ENCODE data around the gene TSPAN14.
"Not testable (repeated sequence)": the region's sequence is repeated elsewhere in the genome, so short reads cannot be mapped to it uniquely, and the experiment has no call there.

Gene TSPAN14

DNA sequence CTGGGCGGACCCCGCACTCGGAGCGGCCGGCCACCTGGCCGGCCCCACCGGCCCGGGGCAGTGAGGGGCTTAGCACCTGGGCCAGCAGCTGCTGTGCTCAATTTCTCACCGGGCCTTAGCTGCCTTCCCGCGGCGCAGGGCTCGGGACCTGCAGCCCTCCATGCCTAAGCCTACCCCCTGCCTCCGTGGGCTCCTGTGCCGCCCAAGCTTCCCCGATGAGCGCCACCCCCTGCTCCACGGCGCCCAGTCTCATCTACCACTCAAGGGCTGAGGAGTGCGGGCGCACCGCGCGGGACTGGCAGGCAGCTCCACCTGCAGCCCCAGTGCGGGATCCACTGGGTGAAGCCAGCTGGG, 89.2 kb downstream of the TSPAN14 start:
- not testable (repeated sequence) for DNase-seq (ENCODE audit: low spot score)

DNA sequence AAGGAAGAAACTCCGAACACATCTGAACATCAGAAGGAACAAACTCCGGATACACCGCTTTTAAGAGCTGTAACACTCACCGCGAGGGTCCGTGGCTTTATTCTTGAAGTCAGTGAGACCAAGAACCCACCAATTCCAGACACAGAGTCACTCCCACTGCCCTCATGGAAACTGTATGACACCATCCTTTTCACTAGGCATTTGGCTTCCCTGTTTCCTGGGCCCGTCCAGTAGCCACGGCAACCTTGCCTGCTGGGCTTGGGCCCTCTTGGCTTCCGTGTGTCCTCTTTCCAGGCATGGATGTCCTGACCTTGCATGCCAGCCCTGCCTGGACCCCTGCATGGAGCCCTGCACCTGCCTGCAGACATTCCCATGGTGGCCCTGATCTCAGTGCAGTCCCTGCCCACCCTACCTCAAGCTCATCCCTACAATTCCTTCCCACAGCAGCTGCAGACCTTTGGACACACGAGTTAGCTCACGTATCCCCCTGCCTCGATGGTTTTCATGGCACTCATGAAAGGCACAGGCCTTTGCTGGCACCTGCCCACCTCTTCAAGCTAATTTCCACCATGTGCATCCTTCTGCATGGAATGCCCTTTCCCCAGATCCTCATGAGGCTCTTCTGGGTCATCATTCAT, 90.3 kb downstream of the TSPAN14 start:
- no peak for DNase-seq (ENCODE audit: low spot score)

DNA sequence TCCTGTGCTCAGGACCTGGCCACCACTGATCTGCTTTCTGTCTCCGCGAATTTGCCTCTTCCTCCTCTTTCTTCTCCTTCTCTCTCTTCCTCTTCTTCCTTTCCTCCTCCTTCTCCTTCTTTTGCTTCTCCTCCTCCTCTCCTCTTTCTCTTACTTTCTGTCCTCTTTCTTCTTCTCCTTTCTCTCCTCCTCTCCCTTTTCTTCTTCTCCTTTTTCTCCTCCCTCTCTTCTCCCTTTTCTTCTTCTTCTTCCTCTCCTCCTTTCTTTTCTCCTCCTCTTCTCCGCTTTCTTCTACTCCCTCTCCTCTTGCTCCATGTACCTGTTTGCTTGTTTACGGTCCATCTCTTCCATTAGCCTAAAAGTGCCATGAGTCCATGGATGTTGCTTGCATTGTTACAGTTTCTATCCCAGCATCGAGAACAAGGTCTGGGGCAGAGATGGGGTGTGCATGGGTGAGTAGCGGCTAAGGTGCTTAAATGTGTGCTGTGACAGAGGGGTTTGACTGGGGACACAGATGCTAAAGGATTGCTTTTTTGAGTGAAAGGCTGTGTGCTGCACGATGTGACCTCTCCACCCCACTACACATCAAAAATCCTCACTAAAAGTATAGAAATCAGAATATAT, 91.3 kb downstream of the TSPAN14 start:
- no peak for DNase-seq (ENCODE audit: low spot score)

DNA sequence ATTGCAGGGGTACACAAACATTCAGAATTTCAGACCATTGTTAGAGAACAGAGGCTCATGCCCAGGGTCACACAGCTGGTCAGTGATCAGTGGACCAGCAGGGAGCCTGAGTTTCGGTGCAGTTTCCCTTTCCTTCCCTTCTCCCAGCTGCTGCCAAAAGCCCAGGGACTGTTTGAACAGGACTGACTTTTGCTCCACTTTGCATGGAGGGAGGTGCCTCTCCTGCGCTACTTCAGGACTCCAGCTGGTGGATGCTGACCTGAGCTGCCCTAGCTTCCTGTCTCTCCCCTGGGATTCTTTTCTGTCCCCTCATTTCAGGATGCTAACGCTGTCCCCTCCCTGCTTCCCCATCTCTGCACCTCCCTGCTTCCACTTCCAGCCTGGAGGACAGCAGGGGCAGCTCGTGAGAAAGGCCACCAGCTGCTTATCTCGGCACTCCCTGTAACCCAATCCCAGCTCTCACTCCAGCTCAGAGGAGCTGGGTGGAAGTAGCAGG, 98.1 kb downstream of the TSPAN14 start:
- DNase-seq (ENCODE audit: low spot score): no peak

DNA sequence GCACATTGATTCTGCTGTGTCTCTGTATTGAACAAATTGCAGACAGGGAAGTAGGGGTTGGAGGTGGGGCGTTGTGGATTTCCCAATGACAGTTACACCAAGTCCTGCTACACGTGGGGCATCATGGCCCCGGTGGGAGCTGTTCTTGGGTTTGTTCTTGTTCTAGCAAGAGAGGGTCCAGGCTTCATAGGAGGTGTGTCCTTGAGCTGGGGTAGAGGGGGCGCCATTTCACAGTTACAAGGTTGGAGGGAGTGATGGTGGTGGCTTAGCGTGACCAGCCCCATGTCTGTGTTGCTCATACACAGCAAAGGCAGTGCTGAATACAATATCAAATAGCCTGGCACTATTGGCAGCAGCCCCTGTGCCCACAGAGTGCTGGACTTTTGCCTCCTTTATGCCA, 99.3 kb downstream of the TSPAN14 start:
- DNase-seq (ENCODE audit: low spot score): no peak

DNA sequence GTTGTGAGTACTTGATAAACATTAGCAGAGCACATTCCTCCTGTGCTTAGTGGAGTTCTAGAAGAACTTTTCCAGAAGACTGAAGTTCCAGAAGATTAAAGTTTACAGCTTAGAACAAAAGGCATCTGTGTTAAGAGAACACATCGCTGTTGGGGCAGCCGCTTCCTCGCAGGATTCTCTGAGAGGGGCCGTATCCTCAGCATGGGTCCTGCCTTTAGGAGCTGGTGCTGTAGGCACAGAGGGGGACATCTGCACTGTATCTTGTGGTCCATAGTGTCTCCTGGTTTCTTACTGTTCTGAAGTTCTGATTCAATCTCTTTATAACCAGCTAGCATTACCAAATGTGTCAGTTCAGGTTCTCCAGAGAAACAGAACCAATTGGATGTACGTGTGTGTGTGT, 99.9 kb downstream of the TSPAN14 start:
- DNase-seq (ENCODE audit: low spot score): no peak

- no peak for DNase-seq (ENCODE audit: low spot score)
Measured at GRCh38 chr10:80555415-80555814, 101.3 kb downstream of the TSPAN14 start.

GRCh38 chr10:80561950-80562349, 107.8 kb downstream of the TSPAN14 start:
- no peak for DNase-seq (ENCODE audit: low spot score)

GRCh38 chr10:80567292-80567691, 113.2 kb downstream of the TSPAN14 start:
- DNase-seq (ENCODE audit: low spot score): no peak

DNA sequence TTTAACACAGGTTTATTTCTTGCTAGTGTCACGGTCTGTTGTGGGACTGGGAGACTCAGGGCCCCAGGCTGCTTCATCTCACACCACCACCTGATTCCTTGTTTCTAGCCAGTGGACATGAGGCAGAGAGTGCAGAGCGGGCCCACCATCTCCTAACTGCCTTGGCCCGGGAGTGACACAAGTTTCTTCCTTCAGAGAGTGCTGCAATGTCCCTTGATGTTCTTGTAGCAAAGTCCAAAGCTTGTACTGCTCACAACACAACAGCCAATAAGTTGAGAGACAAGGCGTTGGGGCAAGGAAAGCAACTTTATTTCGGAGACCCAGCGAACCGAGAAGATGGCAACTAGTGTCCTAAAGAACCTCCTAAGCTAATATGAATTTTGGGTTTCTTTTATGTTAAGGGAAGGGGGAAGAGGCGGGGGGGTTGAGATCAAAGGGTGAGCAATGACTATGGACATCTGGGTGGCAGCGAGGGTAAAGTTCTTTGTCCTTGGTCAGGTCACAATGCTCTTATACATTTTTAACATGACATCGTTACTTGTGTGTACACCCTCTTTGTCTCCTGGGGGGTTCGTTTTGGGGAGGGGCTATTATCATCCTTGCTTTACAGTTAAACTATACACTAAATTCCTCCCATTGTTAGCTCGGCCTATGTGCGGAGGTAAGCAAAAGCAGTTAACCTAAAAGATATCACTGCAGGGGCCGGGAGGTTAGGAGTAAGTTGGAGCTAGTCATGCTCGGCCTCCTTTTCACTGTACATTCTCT, 115.2 kb downstream of the TSPAN14 start:
- no peak for DNase-seq (ENCODE audit: low spot score)

- DNase-seq (ENCODE audit: low spot score): no peak
Measured at GRCh38 chr10:80571352-80571751, 117.2 kb downstream of the TSPAN14 start.

GRCh38 chr10:80579181-80579763, 125.2 kb downstream of the TSPAN14 start:
- no peak for DNase-seq (ENCODE audit: low spot score)

DNA sequence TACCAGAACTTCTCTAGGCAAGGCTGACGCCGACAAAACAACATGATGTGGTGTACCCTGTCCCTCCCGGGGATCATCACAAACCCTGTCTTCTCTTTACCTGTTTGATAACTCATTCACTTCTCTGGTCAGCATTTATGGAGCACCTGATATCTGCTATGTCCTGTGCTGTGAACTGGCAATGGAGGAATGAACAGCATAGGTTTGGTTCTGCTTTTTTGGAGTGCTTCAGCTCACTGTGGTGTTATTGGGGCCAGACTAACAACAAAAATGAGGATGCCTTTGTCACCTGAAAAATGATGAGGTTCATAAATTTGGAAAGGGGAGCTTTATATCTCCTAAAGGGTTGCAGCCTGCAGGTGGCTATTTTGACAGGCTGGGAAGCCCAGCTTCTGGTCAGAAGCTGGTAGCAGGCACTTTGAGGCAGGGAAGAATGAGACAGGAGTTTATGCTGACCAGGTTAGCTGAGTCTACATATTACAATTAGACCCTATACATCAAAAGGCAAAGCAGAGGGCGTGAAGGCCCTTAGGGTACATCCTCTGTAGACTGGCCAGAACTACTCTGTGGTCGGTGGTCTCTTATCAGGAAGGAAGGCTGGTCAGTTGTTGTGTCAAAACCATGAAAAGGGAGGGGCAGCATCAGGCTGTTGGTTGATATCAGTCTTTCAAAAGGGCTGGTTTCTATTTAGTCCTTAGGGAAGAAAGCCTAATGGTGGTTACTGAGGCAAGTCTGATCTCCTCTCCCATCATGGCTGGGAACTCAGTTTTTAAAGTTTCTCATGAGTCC, 125.9 kb downstream of the TSPAN14 start:
- no peak for DNase-seq (ENCODE audit: low spot score)

GRCh38 chr10:80580638-80581468, 126.7 kb downstream of the TSPAN14 start:
- no peak for DNase-seq (ENCODE audit: low spot score)

- no peak for DNase-seq (ENCODE audit: low spot score)
Measured at GRCh38 chr10:80581469-80581835, 127.3 kb downstream of the TSPAN14 start.

DNA sequence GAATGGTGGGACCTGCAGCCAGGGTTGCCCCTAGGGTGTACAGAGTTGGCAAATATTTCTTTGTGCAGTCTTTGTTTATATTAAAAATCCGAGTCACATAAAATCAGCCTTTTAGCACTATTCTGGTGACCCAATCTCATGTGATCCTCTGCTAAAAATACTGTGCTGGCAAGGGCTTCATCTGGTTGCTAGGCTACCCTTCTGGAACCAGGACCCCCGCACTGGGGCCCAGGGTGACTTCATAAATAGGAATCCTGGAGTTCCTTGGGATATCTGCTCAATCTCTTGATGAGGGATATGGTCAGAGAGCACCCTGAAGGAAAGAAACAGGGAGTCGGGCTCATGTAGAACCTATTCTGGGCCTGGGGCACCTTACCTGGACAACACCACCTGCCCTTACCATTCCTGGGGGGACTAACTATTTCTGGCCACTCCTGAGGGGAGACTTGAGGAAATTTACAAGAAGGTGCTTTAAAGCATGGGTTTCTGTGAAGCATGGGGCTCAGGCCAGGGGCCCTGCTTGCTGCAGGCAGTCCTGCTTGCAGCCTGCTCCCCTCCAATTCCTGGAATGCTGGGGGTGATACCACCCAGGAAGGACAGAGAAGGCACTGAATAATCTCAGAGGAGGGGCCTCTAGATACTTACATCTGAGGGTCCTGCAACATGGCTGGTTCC, 128.3 kb downstream of the TSPAN14 start:
- no peak for DNase-seq (ENCODE audit: low spot score)

All from NAMALWA (cell line).